ENCODE measurements around the gene PPP1R37.

The PPP1R37 gene

GRCh38 chr19:45130888-45131615 lies 38.1 kb downstream of the PPP1R37 start:
- in situ Hi-C loops (cut with MboI; ENCODE audit: low pct_unique_long_range_greater_than_20kb, low sequenced_read_pairs, unreplicated experiment), result no loop called here
- no peak for DNase-seq (ENCODE audit: low spot score)

GRCh38 chr19:45133661-45134060 lies 40.7 kb downstream of the PPP1R37 start:
- no peak for TF ChIP-seq CTCF (IDR thresholded peaks at IDR 0.05; ENCODE audit: extremely low read depth, insufficient read depth, missing control alignments)
- in situ Hi-C loops (cut with MboI; ENCODE audit: low pct_unique_long_range_greater_than_20kb, low sequenced_read_pairs, unreplicated experiment), result no loop called here
- DNase-seq (ENCODE audit: low spot score), result no peak

More at GRCh38 chr19:45130888-45131615, 38.1 kb downstream of the PPP1R37 start:
- peak; percentile 55 for TF ChIP-seq CTCF (IDR thresholded peaks at IDR 0.05; ENCODE audit: extremely low read depth, insufficient read depth, missing control alignments)

- in situ Hi-C loops (cut with MboI; ENCODE audit: low pct_unique_long_range_greater_than_20kb, low sequenced_read_pairs, unreplicated experiment), result no loop called here
- no peak for DNase-seq (ENCODE audit: low spot score)
- no peak for TF ChIP-seq CTCF (IDR thresholded peaks at IDR 0.05; ENCODE audit: extremely low read depth, insufficient read depth, missing control alignments)
These were observed 42.4 kb downstream of the PPP1R37 start for GRCh38 chr19:45135176-45135885.

- DNase-seq (ENCODE audit: low spot score), result peak; percentile 73
- TF ChIP-seq CTCF (IDR thresholded peaks at IDR 0.05; ENCODE audit: extremely low read depth, insufficient read depth, missing control alignments), result no peak
- in situ Hi-C loops (cut with MboI; ENCODE audit: low pct_unique_long_range_greater_than_20kb, low sequenced_read_pairs, unreplicated experiment), result no loop called here
These were observed 43.7 kb downstream of the PPP1R37 start for GRCh38 chr19:45136507-45137178.

GRCh38 chr19:45137179-45137761 lies 44.3 kb downstream of the PPP1R37 start:
- peak; percentile 86 for DNase-seq (ENCODE audit: low spot score)
- TF ChIP-seq CTCF (IDR thresholded peaks at IDR 0.05; ENCODE audit: extremely low read depth, insufficient read depth, missing control alignments), result peak; percentile 21
- in situ Hi-C loops (cut with MboI; ENCODE audit: low pct_unique_long_range_greater_than_20kb, low sequenced_read_pairs, unreplicated experiment), result no loop called here

GRCh38 chr19:45138303-45138751 lies 45.3 kb downstream of the PPP1R37 start:
- TF ChIP-seq CTCF (IDR thresholded peaks at IDR 0.05; ENCODE audit: extremely low read depth, insufficient read depth, missing control alignments), result no peak
- in situ Hi-C loops (cut with MboI; ENCODE audit: low pct_unique_long_range_greater_than_20kb, low sequenced_read_pairs, unreplicated experiment), result no loop called here
- peak; percentile 20 for DNase-seq (ENCODE audit: low spot score)

Data from GM13977 (cell line).